WTC11 (cell line): Measurements from ENCODE around the gene MYMX. TPM values are rescaled to one million over a fixed set of nuclear protein-coding genes. Genes with fewer than 3 reads are reported as not detected.
A peak's percentile ranks its signal among the peaks of the same experiment; 100 is the strongest.

Source experiments
- ATAC-seq: fragments of 200-7000 bp; cut with Tn5 transposase; 2 replicates; pipeline ENCODE4 v1.10.0; 2021; ENCODE audit warnings: mild to moderate bottlenecking, moderate library complexity
- CTCF ChIA-PET: fragments of 300-600 bp; sonication (Branson Sonifier 250); formaldehyde crosslinking; loops from one replicate; lab custom pipeline; 2021; ENCODE audit warnings: antibody characterized with exemption; lab: Charles Lee
- POLR2A ChIA-PET: fragments of 350-600 bp; sonication (Branson Sonifier 250); formaldehyde crosslinking; loops from one replicate; lab custom pipeline; 2021; ENCODE audit warnings: antibody characterized with exemption; lab: Charles Lee
- DNase-seq: peaks from one replicate; pipeline ENCODE4 v3.0.0; 2021; ENCODE audit warnings: low spot score
- H3K27ac Mint-ChIP-seq: 2 replicates; pipeline ENCODE4 v1.8.0; 2021; ENCODE audit warnings: mixed read lengths
- H3K27me3 Mint-ChIP-seq: 2 replicates; pipeline ENCODE4 v1.8.0; 2021; ENCODE audit warnings: low read depth, mild to moderate bottlenecking, moderate library complexity, mixed read lengths
- H3K36me3 Mint-ChIP-seq: 2 replicates; pipeline ENCODE4 v1.8.0; 2021; ENCODE audit warnings: mixed read lengths
- H3K4me1 Mint-ChIP-seq: 2 replicates; pipeline ENCODE4 v1.8.0; 2022; ENCODE audit warnings: mixed read lengths
- H3K4me3 Mint-ChIP-seq: 2 replicates; pipeline ENCODE4 v1.8.0; 2021; ENCODE audit warnings: mild to moderate bottlenecking, moderate library complexity, mixed read lengths
- H3K9me3 Mint-ChIP-seq: 2 replicates; pipeline ENCODE4 v1.8.0; 2021; ENCODE audit warnings: mixed read lengths
- CREM ChIP-seq: sonication (generic); formaldehyde crosslinking; IDR thresholded peaks from 2 replicates; pipeline ENCODE4 v1.8.1; 2022; ENCODE audit warnings: mild to moderate bottlenecking, missing genetic modification reagents, moderate library complexity
- E2F4 ChIP-seq: sonication (generic); formaldehyde crosslinking; IDR thresholded peaks from 2 replicates; pipeline ENCODE4 v1.8.1; 2022; ENCODE audit warnings: low read depth, mild to moderate bottlenecking, moderate library complexity, missing genetic modification reagents, borderline replicate concordance
- EMX1 ChIP-seq: fragments of 250-450 bp; sonication (Bioruptor Pico); IDR thresholded peaks from 2 replicates; pipeline ENCODE4 v1.8.0; 2021; ENCODE audit warnings: mild to moderate bottlenecking
- ERG ChIP-seq: fragments of 250-450 bp; sonication (Bioruptor Pico); IDR thresholded peaks from 2 replicates; pipeline ENCODE4 v1.8.0; 2021; ENCODE audit warnings: mild to moderate bottlenecking
- FOXJ3 ChIP-seq: sonication (generic); formaldehyde crosslinking; IDR thresholded peaks from 2 replicates; pipeline ENCODE4 v1.9.0; 2021; ENCODE audit warnings: missing genetic modification reagents, mild to moderate bottlenecking, borderline replicate concordance
- FOXK1 ChIP-seq: sonication (generic); formaldehyde crosslinking; IDR thresholded peaks from 2 replicates; pipeline ENCODE4 v1.8.0; 2022; ENCODE audit warnings: mild to moderate bottlenecking, moderate library complexity, missing genetic modification reagents
- KAT7 ChIP-seq: sonication (generic); formaldehyde crosslinking; IDR thresholded peaks from 2 replicates; pipeline ENCODE4 v1.8.1; 2023; ENCODE audit warnings: missing genetic modification reagents, mild to moderate bottlenecking, borderline replicate concordance
- MYBL2 ChIP-seq: sonication (generic); formaldehyde crosslinking; IDR thresholded peaks from 2 replicates; pipeline ENCODE4 v1.8.1; 2023; ENCODE audit warnings: mild to moderate bottlenecking, moderate library complexity, missing genetic modification reagents
- RELA ChIP-seq: sonication (generic); formaldehyde crosslinking; IDR thresholded peaks from 2 replicates; pipeline ENCODE4 v1.8.1; 2022; ENCODE audit warnings: missing genetic modification reagents, mild to moderate bottlenecking, borderline replicate concordance
- SOX15 ChIP-seq: fragments of 250-450 bp; sonication (Bioruptor Pico); IDR thresholded peaks from 2 replicates; pipeline ENCODE4 v1.9.0; 2021; ENCODE audit warnings: mild to moderate bottlenecking
- ZNF396 ChIP-seq: fragments of 250-450 bp; sonication (Bioruptor Pico); IDR thresholded peaks from 2 replicates; pipeline ENCODE4 v1.8.0; 2021; ENCODE audit warnings: mild to moderate bottlenecking, moderate library complexity, borderline replicate concordance
- ZNF416 ChIP-seq: fragments of 250-450 bp; sonication (Bioruptor Pico); IDR thresholded peaks from 2 replicates; pipeline ENCODE4 v1.9.0; 2021; ENCODE audit warnings: mild to moderate bottlenecking, inconsistent platforms
- ZNF425 ChIP-seq: fragments of 250-450 bp; sonication (Bioruptor Pico); conservative IDR thresholded peaks from 2 replicates; pipeline ENCODE4 v1.9.0; 2021; ENCODE audit warnings: mild to moderate bottlenecking
- ZNF532 ChIP-seq: fragments of 250-450 bp; sonication (Bioruptor Pico); IDR thresholded peaks from 2 replicates; pipeline ENCODE4 v1.9.0; 2021; ENCODE audit warnings: mild to moderate bottlenecking, borderline replicate concordance
- ZNF671 ChIP-seq: fragments of 250-450 bp; sonication (Bioruptor Pico); IDR thresholded peaks from 2 replicates; pipeline ENCODE4 v1.8.0; 2021; ENCODE audit warnings: mild to moderate bottlenecking
- total RNA-seq: library from RNA; stranded (reverse); gene quantifications from 3 replicates; pipeline ENCODE4 v1.2.3, GENCODE V29; 2021
- TF ChIP-seq, protein P1 (sequence below): fragments of 200-600 bp; IDR thresholded peaks from 2 replicates; pipeline ENCODE4 v1.8.0; 2022; ENCODE audit warnings: antibody characterized with exemption
- TF ChIP-seq, protein P2 (sequence below): sonication (generic); formaldehyde crosslinking; IDR thresholded peaks from 2 replicates; pipeline ENCODE4 v1.8.1; 2022; ENCODE audit warnings: mild to moderate bottlenecking, missing genetic modification reagents, moderate library complexity, borderline replicate concordance

Gene MYMX
- total RNA-seq, 1 experiment from 2014 or later: 3.9 TPM

DNA sequence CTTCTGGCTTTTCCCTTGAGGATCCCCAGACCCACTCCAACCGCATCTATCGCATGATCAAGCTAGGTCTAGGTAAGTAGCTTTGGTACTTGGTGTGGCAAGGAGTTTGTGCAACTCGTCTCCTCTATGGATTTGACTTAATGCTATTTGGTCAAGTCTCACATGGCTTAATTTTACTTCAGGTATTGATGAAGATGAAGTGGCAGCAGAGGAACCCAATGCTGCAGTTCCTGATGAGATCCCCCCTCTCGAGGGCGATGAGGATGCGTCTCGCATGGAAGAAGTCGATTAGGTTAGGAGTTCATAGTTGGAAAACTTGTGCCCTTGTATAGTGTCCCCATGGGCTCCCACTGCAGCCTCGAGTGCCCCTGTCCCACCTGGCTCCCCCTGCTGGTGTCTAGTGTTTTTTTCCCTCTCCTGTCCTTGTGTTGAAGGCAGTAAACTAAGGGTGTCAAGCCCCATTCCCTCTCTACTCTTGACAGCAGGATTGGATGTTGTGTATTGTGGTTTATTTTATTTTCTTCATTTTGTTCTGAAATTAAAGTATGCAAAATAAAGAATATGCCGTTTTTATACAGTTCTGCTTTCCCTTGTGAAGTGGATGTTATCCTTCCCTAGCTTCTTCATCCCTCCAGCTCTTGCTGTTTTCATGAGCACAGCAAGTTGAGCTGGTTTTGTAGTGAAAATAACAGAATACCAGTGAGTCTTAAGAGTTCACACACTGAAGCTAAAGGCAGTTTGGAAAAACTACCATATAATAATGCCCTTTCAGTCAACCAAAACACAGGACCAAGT is 36.8 kb downstream of the MYMX start:
- POLR2A ChIA-PET: interaction anchor here (1.5 kb wide), 1 partner anchor 17 kb away, joined by 5 read pairs; the partner anchor contains the start of gene TMEM151B
- no peaks in the 10 kb centered on the region for H3K27me3 Mint-ChIP-seq
- no peaks in the 10 kb centered on the region for H3K9me3 Mint-ChIP-seq
- peaks cover 69% of the 10 kb centered on the region for H3K36me3 Mint-ChIP-seq
- no peak overlapping the region for H3K4me3 Mint-ChIP-seq
- H3K4me1 Mint-ChIP-seq: peaks cover 52% of the 10 kb centered on the region
- H3K27ac Mint-ChIP-seq: peak overlapping the region; percentile 3
- no peak for TF ChIP-seq E2F4 (CRISPR knock-in tag)
- 0 out of 2 replicates have a peak, but pooled peaks have one; percentile 26 for TF ChIP-seq KAT7
- TF ChIP-seq FOXJ3 (CRISPR knock-in tag): no peak
- TF ChIP-seq ZNF416: 0 out of 2 replicates have a peak, but pooled peaks have one; percentile 12
- TF ChIP-seq, protein P1, sequence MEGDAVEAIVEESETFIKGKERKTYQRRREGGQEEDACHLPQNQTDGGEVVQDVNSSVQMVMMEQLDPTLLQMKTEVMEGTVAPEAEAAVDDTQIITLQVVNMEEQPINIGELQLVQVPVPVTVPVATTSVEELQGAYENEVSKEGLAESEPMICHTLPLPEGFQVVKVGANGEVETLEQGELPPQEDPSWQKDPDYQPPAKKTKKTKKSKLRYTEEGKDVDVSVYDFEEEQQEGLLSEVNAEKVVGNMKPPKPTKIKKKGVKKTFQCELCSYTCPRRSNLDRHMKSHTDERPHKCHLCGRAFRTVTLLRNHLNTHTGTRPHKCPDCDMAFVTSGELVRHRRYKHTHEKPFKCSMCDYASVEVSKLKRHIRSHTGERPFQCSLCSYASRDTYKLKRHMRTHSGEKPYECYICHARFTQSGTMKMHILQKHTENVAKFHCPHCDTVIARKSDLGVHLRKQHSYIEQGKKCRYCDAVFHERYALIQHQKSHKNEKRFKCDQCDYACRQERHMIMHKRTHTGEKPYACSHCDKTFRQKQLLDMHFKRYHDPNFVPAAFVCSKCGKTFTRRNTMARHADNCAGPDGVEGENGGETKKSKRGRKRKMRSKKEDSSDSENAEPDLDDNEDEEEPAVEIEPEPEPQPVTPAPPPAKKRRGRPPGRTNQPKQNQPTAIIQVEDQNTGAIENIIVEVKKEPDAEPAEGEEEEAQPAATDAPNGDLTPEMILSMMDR: peak; percentile 25; the same call in 1 of the 2 replicates
- CTCF ChIA-PET: interaction anchor here (0.5 to 4.4 kb wide), 9 partner anchors 9 to 157 kb away, joined by 3 to 76 read pairs (median 4); partner anchors contain the start of genes HSP90AB1, MRPL14, SLC29A1 and TMEM151B
- ATAC-seq (peak; percentile 2), DNase-seq (peak; percentile 72)

GRCh38 chr6:44254191-44255104 is 37.7 kb downstream of the MYMX start:
- peak overlapping the region; percentile 28; the same call in 1 of the 2 replicates for H3K27ac Mint-ChIP-seq
- H3K36me3 Mint-ChIP-seq: peaks cover 64% of the 10 kb centered on the region
- no peak overlapping the region for H3K4me3 Mint-ChIP-seq
- H3K9me3 Mint-ChIP-seq: no peaks in the 10 kb centered on the region
- DNase-seq (no peak), ATAC-seq (peak; percentile 2)
- no peaks in the 10 kb centered on the region for H3K27me3 Mint-ChIP-seq
- H3K4me1 Mint-ChIP-seq: peaks cover 42% of the 10 kb centered on the region
- ChIA-PET POLR2A (interaction anchor here (1.0 to 3.7 kb wide), 6 partner anchors 7 to 35 kb away, joined by 3 to 83 read pairs (median 4); partner anchors contain the start of genes HSP90AB1, SLC29A1 and TMEM151B), CTCF (interaction anchor here (0.5 to 4.4 kb wide), 12 partner anchors 10 to 176 kb away, joined by 3 to 76 read pairs (median 4); partner anchors contain the start of genes HSP90AB1, MRPL14, TMEM151B and TMEM63B)
- 0 out of 2 replicates have a peak, but pooled peaks have one; percentile 22 for TF ChIP-seq FOXK1
- no peak for TF ChIP-seq SOX15 (CRISPR knock-in tag)
- TF ChIP-seq RELA (CRISPR knock-in tag): no peak
- peak; percentile 92 for TF ChIP-seq ZNF425 (CRISPR knock-in tag)
- peak; percentile 93; the same call in 1 of the 2 replicates for TF ChIP-seq EMX1 (CRISPR knock-in tag)
- TF ChIP-seq ERG (CRISPR knock-in tag): peak; percentile 78
- no peak for TF ChIP-seq CREM (CRISPR knock-in tag)
- TF ChIP-seq ZNF532 (CRISPR knock-in tag): peak; percentile 65
- TF ChIP-seq, protein P2, sequence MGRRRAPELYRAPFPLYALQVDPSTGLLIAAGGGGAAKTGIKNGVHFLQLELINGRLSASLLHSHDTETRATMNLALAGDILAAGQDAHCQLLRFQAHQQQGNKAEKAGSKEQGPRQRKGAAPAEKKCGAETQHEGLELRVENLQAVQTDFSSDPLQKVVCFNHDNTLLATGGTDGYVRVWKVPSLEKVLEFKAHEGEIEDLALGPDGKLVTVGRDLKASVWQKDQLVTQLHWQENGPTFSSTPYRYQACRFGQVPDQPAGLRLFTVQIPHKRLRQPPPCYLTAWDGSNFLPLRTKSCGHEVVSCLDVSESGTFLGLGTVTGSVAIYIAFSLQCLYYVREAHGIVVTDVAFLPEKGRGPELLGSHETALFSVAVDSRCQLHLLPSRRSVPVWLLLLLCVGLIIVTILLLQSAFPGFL (CRISPR knock-in tag): 0 out of 2 replicates have a peak, but pooled peaks have one; percentile 38
- peak; percentile 93 for TF ChIP-seq ZNF671 (CRISPR knock-in tag)
- peak; percentile 52; the same call in 1 of the 2 replicates for TF ChIP-seq MYBL2 (CRISPR knock-in tag)
- TF ChIP-seq ZNF396: no peak
